IPS DF 6.9 (cell line): Measurements from ENCODE around the gene CTR9.

Experiments used
- DNase-seq: peaks from one replicate; pipeline ENCODE4 v3.0.0-alpha.2; 2013; ENCODE audit warnings: low read depth, low spot score
- H3K27ac ChIP-seq: one replicate; pipeline ENCODE4 v1.5.1; 2013; ENCODE audit warnings: low read length, control low read depth
- H3K27me3 ChIP-seq: 2 replicates; pipeline ENCODE4 v1.6.1; 2013; ENCODE audit warnings: mild to moderate bottlenecking, low read length; ENCODE audit not compliant: control insufficient read depth, insufficient read depth
- H3K36me3 ChIP-seq: 2 replicates; pipeline ENCODE4 v1.6.1; 2013; ENCODE audit warnings: low read length; ENCODE audit not compliant: control insufficient read depth, insufficient read depth
- H3K4me1 ChIP-seq: 2 replicates; pipeline ENCODE4 v1.6.1; 2013; ENCODE audit warnings: low read length; ENCODE audit not compliant: control insufficient read depth, insufficient read depth
- H3K4me3 ChIP-seq: 2 replicates; pipeline ENCODE4 v1.5.1; 2013; ENCODE audit warnings: mild to moderate bottlenecking, low read length
- H3K9me3 ChIP-seq: 2 replicates; pipeline ENCODE4 v1.6.1; 2013; ENCODE audit warnings: low read length, inconsistent platforms; ENCODE audit not compliant: control insufficient read depth, insufficient read depth
- WGBS: extraction: QIAGEN DNeasy Blood & Tissue Kit; methylation state at CpG from one replicate; pipeline ENCODE4 v1.1.7; 2013; ENCODE audit warnings: mixed read lengths, missing lambda C conversion rate; ENCODE audit not compliant: insufficient read length, insufficient coverage; 5-methylcytosine and 5-hydroxymethylcytosine counted together

Gene CTR9

GRCh38 chr11:10750838-10751580 lies at the start of gene CTR9:
Gene CTR9 (plus strand): TSS chr11:10751246. CDS start chr11:10751413, 167 bp downstream.
- DNase-seq: peak; percentile 76
- Histone ChIP-seq H3K27me3 (no peaks in the 10 kb centered on the region), H3K4me1 (no peaks in the 10 kb centered on the region), H3K4me3 (peak within 1 kb of the TSS; percentile 87), H3K36me3 (no peaks in the 10 kb centered on the region), H3K9me3 (no peaks in the 10 kb centered on the region), H3K27ac (no peak within 1 kb of the TSS)
- WGBS: no CpG with 5 or more reads among the region's 67 CpGs

GRCh38 chr11:10701982-10702381 lies 49.1 kb upstream of the CTR9 start:
- DNase-seq: no peak
- Histone ChIP-seq H3K27ac (no peak overlapping the region), H3K36me3 (no peaks in the 10 kb centered on the region), H3K4me1 (no peaks in the 10 kb centered on the region), H3K9me3 (no peaks in the 10 kb centered on the region), H3K4me3 (no peak overlapping the region), H3K27me3 (no peaks in the 10 kb centered on the region)
- WGBS: no CpG with 5 or more reads among the region's 3 CpGs

GRCh38 chr11:10708131-10708530 lies 42.9 kb upstream of the CTR9 start:
- Histone ChIP-seq H3K9me3 (no peaks in the 10 kb centered on the region), H3K4me3 (no peak overlapping the region), H3K4me1 (no peaks in the 10 kb centered on the region), H3K27me3 (no peaks in the 10 kb centered on the region), H3K36me3 (no peaks in the 10 kb centered on the region), H3K27ac (no peak overlapping the region)
- no peak for DNase-seq
- WGBS: no CpG with 5 or more reads among the region's 3 CpGs

- Histone ChIP-seq H3K4me1 (no peaks in the 10 kb centered on the region), H3K27me3 (no peaks in the 10 kb centered on the region), H3K4me3 (no peak overlapping the region), H3K36me3 (no peaks in the 10 kb centered on the region), H3K27ac (no peak overlapping the region), H3K9me3 (no peaks in the 10 kb centered on the region)
- WGBS: no CpG with 5 or more reads among the region's 5 CpGs
- DNase-seq: no peak
These were observed 41.6 kb upstream of the CTR9 start for GRCh38 chr11:10709299-10710086.

GRCh38 chr11:10715571-10715970 lies 35.5 kb upstream of the CTR9 start:
- no peaks in the 10 kb centered on the region for H3K27me3 ChIP-seq
- H3K36me3 ChIP-seq: no peaks in the 10 kb centered on the region
- no CpG with 5 or more reads among the region's 4 CpGs for WGBS
- H3K9me3 ChIP-seq: no peaks in the 10 kb centered on the region
- H3K4me1 ChIP-seq: no peaks in the 10 kb centered on the region
- H3K27ac ChIP-seq: no peak overlapping the region
- DNase-seq: no peak
- no peak overlapping the region for H3K4me3 ChIP-seq

- no peak overlapping the region for H3K27ac ChIP-seq
- no CpG with 5 or more reads among the region's 3 CpGs for WGBS
- no peaks in the 10 kb centered on the region for H3K4me1 ChIP-seq
- no peak overlapping the region for H3K4me3 ChIP-seq
- H3K27me3 ChIP-seq: no peaks in the 10 kb centered on the region
- H3K36me3 ChIP-seq: no peaks in the 10 kb centered on the region
- DNase-seq: no peak
- H3K9me3 ChIP-seq: no peaks in the 10 kb centered on the region
These were observed 34.9 kb upstream of the CTR9 start for GRCh38 chr11:10716122-10716521.

- Histone ChIP-seq H3K27ac (no peak overlapping the region), H3K36me3 (no peaks in the 10 kb centered on the region), H3K4me3 (no peak overlapping the region), H3K27me3 (no peaks in the 10 kb centered on the region), H3K9me3 (no peaks in the 10 kb centered on the region), H3K4me1 (no peaks in the 10 kb centered on the region)
- no peak for DNase-seq
- no CpG with 5 or more reads among the region's 9 CpGs for WGBS
These were observed 34.3 kb upstream of the CTR9 start for GRCh38 chr11:10716543-10717259.

- H3K4me3 ChIP-seq: no peak overlapping the region
- WGBS: no CpG with 5 or more reads among the region's 2 CpGs
- no peak overlapping the region for H3K27ac ChIP-seq
- H3K4me1 ChIP-seq: no peaks in the 10 kb centered on the region
- DNase-seq: no peak
- no peaks in the 10 kb centered on the region for H3K27me3 ChIP-seq
- no peaks in the 10 kb centered on the region for H3K36me3 ChIP-seq
- H3K9me3 ChIP-seq: no peaks in the 10 kb centered on the region
These were observed 31.4 kb upstream of the CTR9 start for GRCh38 chr11:10719616-10720015.

- H3K27me3 ChIP-seq: no peaks in the 10 kb centered on the region
- H3K36me3 ChIP-seq: no peaks in the 10 kb centered on the region
- no peak for DNase-seq
- H3K9me3 ChIP-seq: no peaks in the 10 kb centered on the region
- H3K4me3 ChIP-seq: no peak overlapping the region
- H3K27ac ChIP-seq: no peak overlapping the region
- no CpG with 5 or more reads among the region's 2 CpGs for WGBS
- no peaks in the 10 kb centered on the region for H3K4me1 ChIP-seq
These were observed 30.1 kb upstream of the CTR9 start for GRCh38 chr11:10720881-10721376.

- no CpG with 5 or more reads among the region's 4 CpGs for WGBS
- Histone ChIP-seq H3K36me3 (no peaks in the 10 kb centered on the region), H3K27ac (no peak overlapping the region), H3K4me3 (no peak overlapping the region; the same call in 1 of the 2 replicates), H3K27me3 (no peaks in the 10 kb centered on the region), H3K4me1 (no peaks in the 10 kb centered on the region), H3K9me3 (no peaks in the 10 kb centered on the region)
- no peak for DNase-seq
These were observed 28.7 kb upstream of the CTR9 start for GRCh38 chr11:10722307-10722706.
